Uterus (tissue), 4 donors: ENCODE measurements around the gene CACNA1C. TPM values are rescaled to one million over a fixed set of nuclear protein-coding genes. Genes with fewer than 3 reads are reported as not detected.

ENCODE experiments used
- DNase-seq, 2 donors: peaks; one replicate each; pipeline ENCODE4 v3.0.0-alpha.2; 2019 to 2020
- H3K27ac ChIP-seq, 2 donors: fragments of 200-600 bp; sonication (generic); 1 replicate in 1 of 2; 2 replicates in 1 of 2; pipeline ENCODE4 v1.5.1; 2016 to 2018
- H3K27me3 ChIP-seq, 2 donors: fragments of 200-600 bp; sonication (generic); one replicate each; pipeline ENCODE4 v1.5.1; 2018 to 2019; ENCODE audit warnings: control low read depth in 1 of 2
- H3K36me3 ChIP-seq, 2 donors: fragments of 200-600 bp; sonication (generic); one replicate each; pipeline ENCODE4 v1.5.1; 2019; ENCODE audit warnings: control low read depth in 1 of 2
- H3K4me1 ChIP-seq, 2 donors: fragments of 200-600 bp; sonication (generic); one replicate each; pipeline ENCODE4 v1.5.1; 2018 to 2019; ENCODE audit warnings: control low read depth in 1 of 2
- H3K4me3 ChIP-seq, 2 donors: fragments of 200-600 bp; sonication (generic); 1 replicate in 1 of 2; 2 replicates in 1 of 2; pipeline ENCODE4 v1.5.1; 2018 to 2019; ENCODE audit warnings: mild to moderate bottlenecking in 1 of 2
- H3K9me3 ChIP-seq, 2 donors: fragments of 200-600 bp; sonication (generic); one replicate each; pipeline ENCODE4 v1.5.1; 2019; ENCODE audit warnings: control low read depth in 1 of 2
- CTCF ChIP-seq, 4 experiments: fragments of 200-600 bp in 2 of 4; fragments of 450-650 bp in 2 of 4; sonication (generic) in 2 of 4; IDR thresholded peaks; one replicate each; pipeline ENCODE4 v1.5.1; 2016 to 2019; ENCODE audit warnings: antibody characterized with exemption in 4 of 4, mild to moderate bottlenecking in 2 of 4, moderate library complexity in 1 of 4
- POLR2A ChIP-seq, 2 donors: fragments of 450-650 bp; IDR thresholded peaks; one replicate each; pipeline ENCODE4 v1.6.1; 2016; ENCODE audit warnings: antibody characterized with exemption in 2 of 2, mild to moderate bottlenecking in 1 of 2, moderate library complexity in 1 of 2
- intact Hi-C: fragments of 100-400 bp; cut with DNase I; formaldehyde crosslinking; loops from one replicate; pipeline ENCODE4 v1.15.1; 2023; ENCODE audit warnings: low total_unique reads
- total RNA-seq, 4 donors: library from RNA; depleted of rRNA in 3 of 4; stranded (reverse); fragments of >200 nt in 3 of 4; gene quantifications; one replicate each; pipeline versions ENCODE4 v1.1.0 to v1.2.4, GENCODE V29; 2014 to 2023
- donor health status: DM: yes; HTN: yes; CAD: no.

CACNA1C gene
- total RNA-seq, 4 donors from 2014 or later, result 15.9 to 121 (median 32.1) TPM

- no peaks in the 10 kb centered on the region for H3K36me3 ChIP-seq
- H3K4me1 ChIP-seq, result peaks cover 0 to 5% of the 10 kb centered on the region in 2 donors
- no peak overlapping the region for H3K4me3 ChIP-seq
- no peaks in the 10 kb centered on the region for H3K9me3 ChIP-seq
- H3K27me3 ChIP-seq, result no peaks in the 10 kb centered on the region
- DNase-seq, result no peak
- intact Hi-C loops, result loop anchor here (10.0 kb wide), 1 partner anchor 219 kb away; the partner anchor contains the start of gene CACNA1C
- H3K27ac ChIP-seq, result peak overlapping the region in 1 of 2 donors; percentile 10
- TF ChIP-seq CTCF (IDR thresholded peaks at IDR 0.05) (no peak), POLR2A (IDR thresholded peaks at IDR 0.05) (no peak)
These were observed 221.0 kb downstream of the CACNA1C start for GRCh38 chr12:2273751-2274150.

DNA sequence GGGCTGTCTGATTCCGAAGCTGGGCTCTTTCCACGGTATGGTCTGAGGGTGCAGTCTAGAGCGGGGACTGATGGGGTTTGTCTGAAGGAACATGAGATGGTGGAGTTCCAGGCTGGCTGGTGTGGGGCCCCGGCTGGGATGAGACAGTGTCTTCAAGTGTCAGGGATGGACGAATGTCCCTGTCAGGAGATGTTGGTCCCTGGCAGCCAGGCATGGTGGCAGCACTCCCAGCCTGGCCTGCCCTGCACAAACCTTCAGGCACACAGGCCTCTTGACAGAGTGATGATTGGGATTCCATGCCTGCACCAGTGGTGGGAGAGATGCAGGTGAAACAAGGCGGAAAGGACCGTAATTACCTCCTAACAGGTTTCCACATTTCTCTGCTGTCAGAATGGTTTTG is 221.9 kb downstream of the CACNA1C start:
- intact Hi-C loops, result loop anchor here (10.0 kb wide), 1 partner anchor 220 kb away; the partner anchor contains the start of gene CACNA1C
- H3K27ac ChIP-seq, result no peak overlapping the region

GRCh38 chr12:2276288-2277033 is 223.7 kb downstream of the CACNA1C start:
- intact Hi-C loops, result loop anchor here (10.0 kb wide), 1 partner anchor 222 kb away; the partner anchor contains the start of gene CACNA1C
- Histone ChIP-seq H3K4me1 (no peaks in the 10 kb centered on the region), H3K27ac (no peak overlapping the region), H3K27me3 (no peaks in the 10 kb centered on the region), H3K4me3 (no peak overlapping the region), H3K36me3 (no peaks in the 10 kb centered on the region), H3K9me3 (no peaks in the 10 kb centered on the region)
- DNase-seq, result no peak
- TF ChIP-seq POLR2A (IDR thresholded peaks at IDR 0.05), result no peak
- TF ChIP-seq CTCF (IDR thresholded peaks at IDR 0.05), result no peak

More for the DNA sequence above, 221.9 kb downstream of the CACNA1C start:
- Histone ChIP-seq H3K36me3 (no peaks in the 10 kb centered on the region), H3K4me1 (no peaks in the 10 kb centered on the region), H3K9me3 (no peaks in the 10 kb centered on the region), H3K27me3 (no peaks in the 10 kb centered on the region), H3K4me3 (no peak overlapping the region)
- no peak for DNase-seq
- TF ChIP-seq POLR2A (IDR thresholded peaks at IDR 0.05) (no peak), CTCF (IDR thresholded peaks at IDR 0.05) (no peak)

DNA sequence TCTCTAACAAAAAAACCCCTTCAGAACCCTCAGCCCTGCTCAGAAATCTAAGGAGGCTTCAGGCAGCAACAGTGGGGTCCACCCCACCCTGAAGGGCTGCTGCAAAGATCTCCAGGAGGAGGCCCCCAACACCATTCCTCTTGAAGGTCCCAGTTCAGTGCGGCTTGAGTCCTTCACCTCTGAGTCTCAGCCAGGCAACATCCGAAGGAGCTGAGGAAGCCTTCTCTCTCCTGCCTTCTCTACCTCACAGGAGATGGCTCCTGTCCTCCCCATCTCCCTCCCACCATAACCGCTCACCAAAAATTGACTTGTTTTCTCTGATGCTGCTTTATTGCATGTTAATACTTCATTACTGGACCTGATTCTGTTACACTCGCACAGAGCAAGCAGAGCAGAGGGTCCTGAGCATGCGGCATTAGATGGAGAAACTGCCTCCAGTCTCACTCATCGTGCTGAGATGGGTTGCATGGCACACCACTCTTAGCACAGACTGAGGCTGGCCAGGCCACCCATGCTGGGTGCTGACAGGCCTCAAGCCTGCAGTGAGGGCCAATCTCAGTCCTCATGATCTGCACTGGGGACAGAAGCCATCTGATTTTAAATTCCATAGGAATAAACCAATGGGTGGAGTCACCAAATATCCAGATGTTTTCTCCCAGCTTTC is 224.8 kb downstream of the CACNA1C start:
- H3K4me3 ChIP-seq, result no peak overlapping the region
- intact Hi-C loops, result loop anchor here (10.0 kb wide), 1 partner anchor 223 kb away; the partner anchor contains the start of gene CACNA1C
- no peak for DNase-seq

More for the DNA sequence above, 224.8 kb downstream of the CACNA1C start:
- H3K36me3 ChIP-seq, result no peaks in the 10 kb centered on the region
- H3K9me3 ChIP-seq, result no peaks in the 10 kb centered on the region
- no peak overlapping the region for H3K27ac ChIP-seq
- TF ChIP-seq POLR2A (IDR thresholded peaks at IDR 0.05), result no peak
- no peak for TF ChIP-seq CTCF (IDR thresholded peaks at IDR 0.05)
- peaks cover 0 to 2% of the 10 kb centered on the region in 2 donors for H3K4me1 ChIP-seq
- H3K27me3 ChIP-seq, result no peaks in the 10 kb centered on the region
